ENCODE results near the gene SLC16A10.
"Not testable (repeated sequence)": the region's sequence is repeated elsewhere in the genome, so short reads cannot be mapped to it uniquely, and the experiment has no call there.

Gene SLC16A10

GRCh38 chr6:111087871-111088667 is 766 bp downstream of the SLC16A10 start:
- peak; percentile 21 for DNase-seq

- no peak for DNase-seq
Measured at GRCh38 chr6:111088668-111089003, 1.3 kb downstream of the SLC16A10 start.

DNA sequence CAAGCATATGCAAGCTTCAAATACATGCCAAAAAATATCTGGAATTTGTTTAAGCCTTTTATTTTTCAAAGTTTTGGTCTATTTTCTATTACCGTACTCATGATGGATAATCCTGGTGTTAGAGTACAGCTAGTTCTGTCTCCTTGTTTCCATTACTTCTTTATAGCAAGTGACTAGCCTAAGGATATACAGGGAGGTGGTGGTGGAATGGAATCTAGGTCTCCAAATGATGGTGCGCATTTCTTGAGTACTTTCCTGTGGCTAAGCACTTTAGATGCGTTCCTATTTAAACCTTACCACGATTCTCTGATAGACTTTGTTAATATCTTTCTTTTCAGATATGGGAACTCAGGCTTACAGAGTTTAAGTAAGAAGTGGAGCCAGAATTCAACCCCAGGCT is 3.5 kb downstream of the SLC16A10 start:
- no peak for DNase-seq

DNA sequence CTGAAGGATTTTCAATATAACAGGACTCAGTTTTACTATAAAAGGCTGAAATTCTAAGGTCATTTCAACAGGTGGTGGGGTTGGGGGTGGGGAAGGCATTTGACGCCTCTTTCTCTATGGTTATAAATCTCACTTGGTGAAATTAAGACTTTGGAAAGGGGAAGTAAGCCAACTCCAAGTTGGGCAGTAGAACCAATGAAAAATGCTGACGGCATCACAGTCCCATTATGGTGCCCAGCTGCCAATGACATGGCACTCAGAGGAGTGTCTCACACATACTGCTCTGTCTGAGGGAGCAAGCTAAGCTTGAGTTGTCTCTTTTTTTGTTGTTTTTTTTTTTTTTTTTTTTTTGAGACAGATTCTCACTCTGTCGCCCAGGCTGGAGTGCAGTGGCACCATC is 4.7 kb downstream of the SLC16A10 start:
- DNase-seq, result no peak

DNA sequence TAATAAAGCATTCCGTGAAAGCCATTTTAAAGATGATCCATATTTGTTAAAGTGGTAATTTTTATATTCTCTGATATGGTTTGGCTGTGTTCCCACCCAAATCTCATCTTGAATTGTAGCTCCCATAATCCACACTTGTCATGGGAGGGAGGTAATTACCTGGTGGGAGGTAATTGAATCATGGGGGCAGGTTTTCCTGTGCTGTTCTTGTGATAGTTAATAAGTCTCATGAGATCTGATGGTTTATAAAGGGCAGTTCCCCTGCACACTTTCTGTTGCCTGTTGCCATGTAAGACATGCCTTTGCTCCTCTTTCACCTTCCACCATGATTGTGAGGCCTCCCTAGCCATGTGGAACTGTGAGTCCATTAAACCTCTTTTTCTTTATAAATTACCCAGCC is 8.2 kb downstream of the SLC16A10 start:
- not testable (repeated sequence) for DNase-seq

DNA sequence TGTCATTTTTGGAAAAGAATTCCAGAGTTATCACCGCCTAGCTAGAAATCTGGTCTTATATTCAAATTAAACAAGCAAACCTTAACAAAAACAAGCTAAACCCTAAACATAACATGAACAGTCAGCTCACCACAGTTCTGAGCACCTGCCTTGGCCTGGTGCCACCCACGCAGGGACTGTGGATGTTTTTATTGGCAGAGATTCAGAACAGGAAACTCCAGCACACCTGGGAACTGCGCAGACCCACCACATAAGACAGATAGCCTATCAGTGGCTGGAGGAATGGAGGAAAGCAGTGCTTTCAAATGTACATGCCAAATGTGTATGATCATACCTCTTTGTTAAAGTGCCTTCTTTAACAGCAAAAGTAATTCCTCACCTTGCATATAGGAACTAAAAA is 8.9 kb downstream of the SLC16A10 start:
- peak; percentile 85 for DNase-seq

- DNase-seq, result no peak
Measured at GRCh38 chr6:111098597-111098996, 11.3 kb downstream of the SLC16A10 start.

DNA sequence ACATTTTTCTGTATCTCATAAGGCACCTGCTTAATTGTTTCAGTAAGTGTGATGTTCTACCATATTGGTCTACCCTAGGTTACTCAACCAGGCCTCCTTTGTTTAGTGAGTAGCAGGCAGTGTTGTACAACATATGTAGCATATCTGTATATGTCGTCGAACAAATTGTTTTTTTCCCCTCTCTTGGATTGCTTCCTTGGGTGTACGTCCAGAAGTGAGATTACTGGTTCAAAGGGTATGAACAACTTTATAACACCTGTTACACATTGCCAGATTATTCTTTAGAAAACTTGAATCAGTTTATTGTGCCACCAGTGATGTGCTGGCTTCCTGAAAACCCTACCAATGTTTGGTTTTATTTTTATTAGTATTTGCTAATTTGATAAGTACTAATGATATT is 14.7 kb downstream of the SLC16A10 start:
- no peak for DNase-seq

DNA sequence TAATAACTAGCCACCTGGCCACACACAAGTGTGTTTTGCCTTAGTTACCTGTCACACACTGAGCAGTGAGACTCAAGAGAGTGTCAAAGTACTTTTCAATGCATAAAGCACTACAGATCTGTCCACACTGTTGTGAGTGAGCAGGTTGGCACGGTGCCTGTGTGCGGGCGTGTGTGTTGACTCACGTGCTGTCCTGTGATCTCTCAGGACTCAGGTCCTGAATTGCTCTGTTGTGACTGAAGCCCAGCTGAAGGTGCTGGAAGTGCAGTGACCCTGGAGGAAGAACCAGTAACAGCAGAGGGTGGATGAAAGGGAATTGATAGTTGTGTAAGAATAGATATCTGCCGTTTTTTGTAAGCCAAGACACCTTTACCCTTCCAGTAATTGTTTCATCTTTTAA is 18.3 kb downstream of the SLC16A10 start:
- peak; percentile 61 for DNase-seq

DNA sequence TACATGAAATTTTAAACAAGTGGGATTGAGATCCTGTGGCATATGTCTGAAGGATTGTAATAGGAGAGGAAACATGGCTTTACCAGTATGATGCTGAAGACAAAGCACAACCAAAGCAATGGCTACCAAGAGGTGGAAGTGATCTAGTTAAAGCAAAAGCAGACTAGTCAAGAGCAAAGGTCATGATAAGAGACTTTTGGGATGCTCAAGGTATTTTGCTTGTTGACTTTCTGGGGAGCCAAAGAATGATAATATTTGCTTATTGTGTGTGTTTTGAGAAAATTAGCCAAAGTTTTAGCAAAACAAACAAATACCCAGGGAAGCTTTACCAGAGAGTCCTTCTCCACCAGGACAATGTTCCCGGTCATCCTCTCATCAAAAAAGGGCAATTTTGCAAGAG is 20.3 kb downstream of the SLC16A10 start:
- no peak for DNase-seq

GRCh38 chr6:111110036-111110435 is 22.7 kb downstream of the SLC16A10 start:
- DNase-seq, result no peak

GRCh38 chr6:111113336-111114086 is 26.2 kb downstream of the SLC16A10 start:
- no peak for DNase-seq

- no peak for DNase-seq
Measured at GRCh38 chr6:111114087-111114443, 26.8 kb downstream of the SLC16A10 start.

GRCh38 chr6:111114482-111114881 is 27.2 kb downstream of the SLC16A10 start:
- DNase-seq, result no peak

- no peak for DNase-seq
Measured at GRCh38 chr6:111118826-111119225, 31.5 kb downstream of the SLC16A10 start.

- DNase-seq, result no peak
Measured at GRCh38 chr6:111119571-111120329, 32.4 kb downstream of the SLC16A10 start.

DNA sequence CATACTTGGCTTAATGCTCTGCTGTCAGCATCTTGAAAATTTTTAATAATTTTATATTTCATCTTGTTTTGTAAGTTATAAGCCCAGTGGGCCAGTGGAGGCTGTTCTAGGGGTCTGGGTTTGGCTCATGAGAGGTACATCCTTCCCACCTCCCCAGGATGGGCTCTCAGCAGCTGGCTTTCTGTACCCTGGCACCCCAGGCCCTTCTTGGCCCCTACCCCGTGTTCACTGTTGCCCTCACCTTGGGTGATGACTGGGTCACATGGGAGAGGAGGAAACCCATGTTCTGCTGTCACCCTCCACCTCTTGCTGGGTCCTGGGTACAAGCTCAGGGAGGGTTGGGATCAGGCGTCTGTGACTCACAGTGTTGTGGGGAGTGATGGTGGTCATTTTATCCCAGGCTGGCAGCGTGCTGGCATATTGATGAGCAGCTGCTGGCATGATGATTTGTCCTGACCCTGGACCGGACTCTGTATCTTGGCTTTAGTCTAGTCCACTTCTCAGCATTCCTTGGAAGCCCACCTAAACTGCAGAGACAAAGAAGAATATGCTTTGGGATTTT is 34.6 kb downstream of the SLC16A10 start:
- no peak for DNase-seq

DNA sequence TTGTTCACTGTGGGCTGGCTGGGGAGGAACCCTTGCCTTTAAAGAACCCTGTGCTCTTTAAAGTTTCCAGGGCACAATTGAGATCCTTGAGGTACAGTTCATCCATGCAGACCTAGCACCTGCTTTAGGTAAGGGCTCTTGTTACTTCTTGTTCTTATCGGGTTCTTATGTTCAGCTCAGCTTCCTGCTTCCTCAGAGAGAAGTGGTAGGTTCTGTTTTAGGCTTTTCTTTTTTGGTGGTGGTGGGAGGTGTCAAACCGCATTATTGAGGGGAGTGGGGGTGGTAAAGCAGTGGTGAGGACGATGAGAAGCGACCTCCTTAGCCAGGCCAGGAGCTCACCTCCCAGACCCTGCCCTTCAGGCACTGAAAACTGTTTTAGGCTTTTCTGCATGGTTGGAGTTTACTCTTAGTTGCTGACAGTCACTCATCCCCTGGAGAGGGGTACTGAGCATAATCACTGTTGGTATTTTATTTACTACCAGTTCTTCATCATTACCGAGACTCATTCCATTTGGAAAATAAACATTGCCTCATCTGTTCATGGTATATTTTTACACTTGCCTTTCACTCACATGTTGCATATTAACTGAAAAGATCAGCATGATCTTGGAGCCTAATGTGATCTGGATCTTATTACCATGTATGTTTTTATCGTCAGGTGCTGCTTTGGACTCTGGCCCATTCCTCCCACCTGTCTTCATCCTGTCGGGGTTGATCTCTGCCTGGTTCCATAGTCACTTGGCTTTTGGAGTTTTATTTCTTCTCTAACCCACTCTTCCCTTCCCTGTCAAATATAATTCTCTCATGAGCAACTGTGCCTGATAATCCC is 35.4 kb downstream of the SLC16A10 start:
- peak; percentile 10 for DNase-seq

DNA sequence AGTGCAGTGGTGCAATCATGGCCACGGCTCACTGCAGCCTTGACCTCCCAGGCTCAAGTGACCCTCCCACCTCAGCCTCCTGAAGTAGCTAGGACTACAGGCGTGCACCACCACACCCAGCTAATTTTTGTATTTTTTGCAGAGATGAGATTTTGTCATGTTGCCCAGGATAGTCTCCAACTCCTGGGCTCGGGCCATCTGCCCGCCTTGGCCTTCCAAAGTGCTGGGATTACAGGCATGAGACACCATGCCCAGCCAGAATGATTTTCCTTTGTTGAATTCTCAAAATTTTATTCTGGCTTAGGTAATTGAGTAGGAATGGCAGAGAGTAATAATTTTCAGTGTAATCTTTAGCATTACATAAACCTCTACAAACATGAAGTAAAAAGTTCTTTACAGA is 37.1 kb downstream of the SLC16A10 start:
- DNase-seq, result no peak

DNA sequence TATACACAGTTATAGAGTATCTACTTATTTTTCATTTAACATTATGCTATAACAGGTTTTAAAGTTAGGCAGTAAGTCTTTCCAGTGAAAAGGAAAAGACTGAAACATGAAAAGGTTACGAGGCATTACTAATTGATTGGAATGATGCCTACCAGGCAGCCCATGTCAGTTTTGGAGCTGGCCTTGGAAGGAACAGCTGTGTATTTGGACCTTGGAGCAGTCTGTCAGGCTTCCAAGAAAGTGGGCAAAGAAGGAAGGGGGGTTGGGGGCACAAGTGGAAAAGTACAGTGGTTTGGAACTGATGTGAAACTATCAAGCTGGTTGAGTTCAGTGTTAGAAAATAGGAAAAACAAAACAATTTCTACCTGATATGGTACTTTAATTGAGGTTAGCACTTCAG is 41.7 kb downstream of the SLC16A10 start:
- DNase-seq, result no peak

DNA sequence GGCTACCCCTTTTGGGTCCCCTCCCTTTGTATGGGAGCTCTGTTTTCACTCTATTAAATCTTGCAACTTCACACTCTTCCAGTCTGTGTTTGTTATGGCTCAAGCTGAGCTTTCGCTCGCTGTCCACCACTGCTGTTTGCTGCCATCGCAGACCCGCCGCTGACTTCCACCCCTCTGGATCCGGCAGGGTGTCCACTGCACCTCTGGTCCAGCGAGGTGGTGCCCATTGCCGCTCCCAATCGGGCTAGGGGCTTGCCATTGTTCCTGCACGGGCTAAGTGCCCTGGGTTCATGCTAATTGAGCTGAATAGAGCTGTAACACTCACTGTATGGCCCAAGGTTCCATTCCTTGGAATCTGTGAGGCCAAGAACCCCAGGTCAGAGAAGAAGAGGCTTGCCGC is 43.7 kb downstream of the SLC16A10 start:
- not testable (repeated sequence) for DNase-seq

GRCh38 chr6:111132669-111133068 is 45.4 kb downstream of the SLC16A10 start:
- DNase-seq, result not testable (repeated sequence)
